Muscle layer of colon (tissue), 2 donors: ENCODE results near the gene MTUS2.

Experiments
- H3K27ac ChIP-seq: one replicate; pipeline ENCODE4 v1.7.0; 2013; ENCODE audit warnings: low read depth, mild to moderate bottlenecking, low read length, moderate library complexity
- H3K27me3 ChIP-seq, 2 donors: one replicate each; pipeline ENCODE4 v1.7.0; 2013; ENCODE audit warnings: low read length in 2 of 2, mild to moderate bottlenecking in 2 of 2; ENCODE audit not compliant: insufficient read depth in 2 of 2, control insufficient read depth in 1 of 2
- H3K36me3 ChIP-seq: one replicate; pipeline ENCODE4 v1.7.0; 2013; ENCODE audit warnings: mild to moderate bottlenecking, low read length; ENCODE audit not compliant: insufficient read depth
- H3K4me1 ChIP-seq: one replicate; pipeline ENCODE4 v1.7.0; 2013; ENCODE audit warnings: mild to moderate bottlenecking, low read length; ENCODE audit not compliant: insufficient read depth
- H3K4me3 ChIP-seq, 2 donors: one replicate each; pipeline ENCODE4 v1.7.0; 2013; ENCODE audit warnings: low read length in 2 of 2, low read depth in 1 of 2, mild to moderate bottlenecking in 1 of 2, moderate library complexity in 1 of 2
- H3K9ac ChIP-seq: one replicate; pipeline ENCODE4 v1.7.0; 2013; ENCODE audit warnings: low read length
- H3K9me3 ChIP-seq: one replicate; pipeline ENCODE4 v1.7.0; 2013; ENCODE audit warnings: mild to moderate bottlenecking, low read length
- donor health status: abdominal sarcoma.
- donor health status: Adenocarcinoma of cecum.

MTUS2 gene

GRCh38 chr13:29539856-29540255 lies 719.7 kb downstream of the MTUS2 start:
- no peak overlapping the region for H3K4me3 ChIP-seq
- H3K9me3 ChIP-seq: no peaks in the 10 kb centered on the region
- peaks cover 27% of the 10 kb centered on the region for H3K4me1 ChIP-seq
- H3K27me3 ChIP-seq: no peaks in the 10 kb centered on the region
- no peak overlapping the region for H3K27ac ChIP-seq
- no peaks in the 10 kb centered on the region for H3K36me3 ChIP-seq
- no peak overlapping the region for H3K9ac ChIP-seq

GRCh38 chr13:29540334-29540733 lies 720.2 kb downstream of the MTUS2 start:
- H3K4me1 ChIP-seq: peaks cover 27% of the 10 kb centered on the region
- no peaks in the 10 kb centered on the region for H3K27me3 ChIP-seq
- H3K9ac ChIP-seq: no peak overlapping the region
- H3K27ac ChIP-seq: no peak overlapping the region
- H3K9me3 ChIP-seq: no peaks in the 10 kb centered on the region
- H3K36me3 ChIP-seq: no peaks in the 10 kb centered on the region
- no peak overlapping the region for H3K4me3 ChIP-seq

DNA sequence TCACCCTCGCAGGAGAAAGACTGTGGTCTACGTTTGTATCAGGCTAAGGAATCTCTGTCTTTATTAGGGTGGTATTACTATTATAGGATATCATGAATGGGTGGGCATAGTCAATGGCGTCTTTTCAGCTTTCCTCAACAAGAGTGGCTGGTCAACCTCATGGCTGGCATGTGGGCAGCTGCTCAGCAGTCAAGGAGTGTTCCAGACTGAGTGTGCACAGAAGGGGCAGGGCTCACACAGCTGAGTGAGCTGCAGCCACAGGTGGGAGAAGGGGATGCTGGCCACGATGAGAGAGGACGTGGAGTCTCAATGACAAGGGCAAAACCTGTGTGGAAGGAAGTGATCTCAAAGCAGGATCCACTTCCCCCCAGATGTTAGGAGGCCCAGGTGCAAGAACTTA lies 720.7 kb downstream of the MTUS2 start:
- Histone ChIP-seq H3K36me3 (no peaks in the 10 kb centered on the region), H3K4me1 (peaks cover 27% of the 10 kb centered on the region), H3K4me3 (no peak overlapping the region), H3K27me3 (no peaks in the 10 kb centered on the region), H3K27ac (no peak overlapping the region), H3K9ac (no peak overlapping the region), H3K9me3 (no peaks in the 10 kb centered on the region)

DNA sequence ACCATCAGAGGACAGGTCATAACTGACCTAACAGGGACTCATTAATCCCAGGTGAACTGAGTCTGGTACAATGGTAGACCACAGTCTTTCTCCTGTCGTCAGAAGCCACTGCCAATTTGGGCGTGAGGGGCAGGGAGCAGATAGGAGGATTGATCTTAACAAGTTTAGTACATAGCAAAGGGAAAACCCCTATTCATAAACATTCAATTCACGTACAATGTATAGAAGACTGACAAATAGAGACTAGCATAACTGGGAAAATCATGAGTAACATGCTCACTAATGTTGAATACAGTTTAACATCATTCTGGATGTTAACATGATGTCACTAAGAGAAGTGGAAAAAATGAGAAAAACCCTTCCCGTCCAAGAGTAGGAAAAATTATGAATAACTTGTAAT lies 721.3 kb downstream of the MTUS2 start:
- H3K4me3 ChIP-seq: no peak overlapping the region
- H3K9me3 ChIP-seq: no peaks in the 10 kb centered on the region
- H3K9ac ChIP-seq: no peak overlapping the region
- H3K36me3 ChIP-seq: no peaks in the 10 kb centered on the region
- peaks cover 27% of the 10 kb centered on the region for H3K4me1 ChIP-seq
- H3K27me3 ChIP-seq: no peaks in the 10 kb centered on the region
- no peak overlapping the region for H3K27ac ChIP-seq

DNA sequence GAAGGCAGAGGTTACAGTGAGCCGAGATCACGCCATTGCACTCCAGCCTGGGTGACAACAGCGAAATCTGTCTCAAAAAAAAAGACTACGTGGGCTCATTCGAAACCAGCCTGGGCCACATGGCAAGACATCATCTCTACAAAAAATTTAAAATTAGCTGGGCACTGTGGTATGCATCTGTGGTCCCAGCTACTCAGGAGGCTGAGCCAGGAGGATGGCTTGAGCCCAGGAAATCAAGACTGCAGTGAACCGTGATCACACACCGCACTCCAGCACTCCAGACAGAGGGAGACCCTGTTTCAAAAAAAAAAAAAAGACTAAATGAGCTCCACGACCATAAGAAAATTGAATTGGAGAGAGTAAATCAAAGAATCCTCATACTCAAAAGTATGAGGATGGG lies 722.2 kb downstream of the MTUS2 start:
- H3K27ac ChIP-seq: no peak overlapping the region
- no peaks in the 10 kb centered on the region for H3K9me3 ChIP-seq
- no peaks in the 10 kb centered on the region for H3K36me3 ChIP-seq
- peaks cover 27% of the 10 kb centered on the region for H3K4me1 ChIP-seq
- H3K4me3 ChIP-seq: no peak overlapping the region
- H3K9ac ChIP-seq: no peak overlapping the region
- no peaks in the 10 kb centered on the region for H3K27me3 ChIP-seq

DNA sequence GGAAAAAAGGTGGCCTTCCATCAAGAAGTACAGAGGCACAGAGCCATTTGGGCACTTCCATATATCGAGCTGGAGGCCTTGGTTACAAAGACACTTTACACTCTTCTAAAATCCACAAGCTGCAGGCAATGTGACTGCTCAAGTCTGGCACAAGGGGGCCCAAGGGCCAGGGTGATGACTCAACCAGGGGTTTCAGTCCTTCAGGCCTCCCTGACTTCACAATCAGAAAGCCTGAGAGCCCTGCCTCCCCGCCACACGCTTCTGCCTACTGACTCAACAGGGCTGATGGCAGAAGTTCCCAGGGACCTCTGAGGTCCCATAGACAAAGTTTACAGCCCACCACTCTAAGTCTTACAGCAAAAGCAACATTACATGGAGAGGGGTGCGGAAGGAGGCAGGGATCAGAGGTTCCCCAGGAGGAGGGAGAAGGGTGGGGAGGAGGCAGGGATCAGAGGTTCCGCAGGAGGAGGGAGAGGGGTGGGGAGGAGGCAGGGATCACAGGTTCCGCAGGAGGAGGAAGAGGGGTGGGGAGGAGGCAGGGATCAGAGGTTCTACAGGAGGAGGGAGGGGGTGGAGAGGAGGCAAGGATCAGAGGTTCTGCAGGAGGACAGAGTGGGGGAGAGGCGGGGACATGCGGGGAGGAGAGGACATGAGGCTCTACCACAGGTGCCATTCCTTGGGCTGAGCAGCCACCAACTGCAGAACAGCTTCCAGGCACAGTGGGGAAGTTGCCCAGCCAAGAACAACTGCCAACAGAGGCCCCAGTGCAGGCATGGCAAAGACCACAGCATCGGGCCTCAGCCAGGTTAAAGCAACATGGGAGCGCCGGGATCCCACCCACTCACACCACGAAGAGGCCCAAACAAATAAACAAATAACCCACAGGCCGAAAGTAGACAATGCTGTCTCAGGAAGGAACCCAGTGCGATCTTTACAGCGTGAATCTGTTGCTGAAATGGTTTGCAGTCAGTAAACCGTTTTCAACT lies 723.4 kb downstream of the MTUS2 start:
- no peaks in the 10 kb centered on the region for H3K9me3 ChIP-seq
- H3K9ac ChIP-seq: no peak overlapping the region
- no peak overlapping the region for H3K27ac ChIP-seq
- no peaks in the 10 kb centered on the region for H3K36me3 ChIP-seq
- H3K27me3 ChIP-seq: no peaks in the 10 kb centered on the region
- no peak overlapping the region for H3K4me3 ChIP-seq
- H3K4me1 ChIP-seq: peaks cover 18% of the 10 kb centered on the region

- H3K27me3 ChIP-seq: no peaks in the 10 kb centered on the region
- no peaks in the 10 kb centered on the region for H3K4me1 ChIP-seq
- no peaks in the 10 kb centered on the region for H3K9me3 ChIP-seq
- H3K9ac ChIP-seq: no peak overlapping the region
- H3K27ac ChIP-seq: no peak overlapping the region
- H3K4me3 ChIP-seq: no peak overlapping the region
- H3K36me3 ChIP-seq: peaks cover 15% of the 10 kb centered on the region
Observed at GRCh38 chr13:29545988-29546387, 725.8 kb downstream of the MTUS2 start.

GRCh38 chr13:29546662-29547061 lies 726.5 kb downstream of the MTUS2 start:
- Histone ChIP-seq H3K27ac (no peak overlapping the region), H3K36me3 (peaks cover 15% of the 10 kb centered on the region), H3K27me3 (no peaks in the 10 kb centered on the region), H3K9ac (no peak overlapping the region), H3K9me3 (no peaks in the 10 kb centered on the region), H3K4me1 (no peaks in the 10 kb centered on the region), H3K4me3 (no peak overlapping the region)

DNA sequence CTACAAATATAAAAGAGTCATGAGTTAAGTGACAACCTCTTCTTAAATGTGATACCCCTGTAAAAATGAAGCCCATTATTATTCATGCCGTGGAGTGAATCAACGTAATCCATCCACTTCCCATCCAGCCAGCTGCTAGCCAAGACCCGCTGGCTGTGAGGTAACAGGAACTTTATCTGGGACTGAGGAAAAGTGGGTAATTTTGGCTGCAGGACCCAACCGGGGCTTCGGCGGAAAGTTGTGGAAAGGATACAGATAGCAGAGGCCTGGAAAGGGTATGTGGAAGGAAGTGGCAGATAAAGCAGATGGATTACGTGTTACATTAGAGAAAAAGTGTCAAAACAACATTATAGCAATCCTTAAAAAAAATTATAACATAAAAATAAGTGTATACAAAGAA lies 727.0 kb downstream of the MTUS2 start:
- H3K36me3 ChIP-seq: peaks cover 15% of the 10 kb centered on the region
- no peak overlapping the region for H3K4me3 ChIP-seq
- H3K4me1 ChIP-seq: no peaks in the 10 kb centered on the region
- no peaks in the 10 kb centered on the region for H3K9me3 ChIP-seq
- H3K9ac ChIP-seq: no peak overlapping the region
- no peaks in the 10 kb centered on the region for H3K27me3 ChIP-seq
- H3K27ac ChIP-seq: no peak overlapping the region

DNA sequence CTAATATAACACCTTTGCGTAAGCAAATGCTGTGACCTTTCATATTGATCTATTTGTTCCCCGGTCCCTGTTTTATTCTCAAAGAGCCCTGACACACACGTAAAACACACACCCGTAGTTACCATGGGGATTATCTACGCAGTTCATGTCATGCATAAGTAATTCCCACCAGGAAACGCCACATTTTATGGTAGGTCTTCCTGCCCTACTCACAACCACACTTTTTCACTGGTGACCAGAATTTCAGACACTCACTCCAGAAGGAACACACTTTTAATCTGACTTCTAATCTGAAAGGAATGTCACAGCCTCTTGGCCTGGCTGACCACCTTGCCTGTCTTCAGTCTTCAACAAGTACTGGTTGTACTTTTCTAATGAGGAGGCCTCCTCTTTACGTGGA lies 728.6 kb downstream of the MTUS2 start:
- Histone ChIP-seq H3K27ac (no peak overlapping the region), H3K4me1 (no peaks in the 10 kb centered on the region), H3K36me3 (peaks cover 24% of the 10 kb centered on the region), H3K4me3 (no peak overlapping the region), H3K9me3 (no peaks in the 10 kb centered on the region), H3K9ac (no peak overlapping the region), H3K27me3 (no peaks in the 10 kb centered on the region)

- no peaks in the 10 kb centered on the region for H3K9me3 ChIP-seq
- H3K4me3 ChIP-seq: no peak overlapping the region
- H3K36me3 ChIP-seq: peaks cover 24% of the 10 kb centered on the region
Observed at GRCh38 chr13:29550430-29550988, 730.4 kb downstream of the MTUS2 start.

DNA sequence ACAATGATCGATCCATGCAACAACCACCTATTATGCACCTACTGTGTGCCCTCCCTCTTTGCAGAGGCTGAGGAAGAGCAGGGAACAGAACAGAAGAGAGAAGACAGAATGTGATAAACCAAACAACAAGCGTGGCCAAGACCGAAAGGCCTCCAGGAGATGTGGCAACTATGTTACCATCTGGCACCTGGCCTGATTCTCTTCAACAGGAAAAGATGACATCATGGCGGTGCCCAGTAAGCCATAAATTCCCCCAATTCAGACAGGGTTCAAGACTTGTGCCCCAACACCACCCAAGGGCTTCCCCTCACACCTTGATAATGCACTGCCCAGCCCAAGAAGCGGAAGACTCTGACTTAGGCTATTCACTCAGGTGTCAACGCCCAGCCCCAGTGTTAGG lies 731.1 kb downstream of the MTUS2 start:
- Histone ChIP-seq H3K4me3 (no peak overlapping the region), H3K27me3 (no peaks in the 10 kb centered on the region), H3K9me3 (no peaks in the 10 kb centered on the region), H3K36me3 (peaks cover 24% of the 10 kb centered on the region), H3K4me1 (no peaks in the 10 kb centered on the region), H3K9ac (no peak overlapping the region), H3K27ac (no peak overlapping the region)

More at GRCh38 chr13:29550430-29550988, 730.4 kb downstream of the MTUS2 start:
- no peaks in the 10 kb centered on the region for H3K27me3 ChIP-seq
- H3K4me1 ChIP-seq: no peaks in the 10 kb centered on the region
- no peak overlapping the region for H3K27ac ChIP-seq
- no peak overlapping the region for H3K9ac ChIP-seq
